NCI-H510A (cell line): Measurements from ENCODE around the gene NEDD4L.

Experiments used
- DNase-seq: peaks from one replicate; lab custom pipeline; 2025; lab: John Stamatoyannopoulos, UW

The NEDD4L gene

GRCh38 chr18:58319719-58320118 lies 275.7 kb downstream of the NEDD4L start:
- no peak for DNase-seq

- no peak for DNase-seq
These were observed 277.0 kb downstream of the NEDD4L start for GRCh38 chr18:58320907-58321561.

GRCh38 chr18:58321986-58322385 lies 278.0 kb downstream of the NEDD4L start:
- peak; percentile 51 for DNase-seq

GRCh38 chr18:58322464-58322863 lies 278.4 kb downstream of the NEDD4L start:
- no peak for DNase-seq

- DNase-seq, result no peak
These were observed 280.1 kb downstream of the NEDD4L start for GRCh38 chr18:58323866-58324762.

- no peak for DNase-seq
These were observed 280.9 kb downstream of the NEDD4L start for GRCh38 chr18:58324824-58325480.

- DNase-seq, result no peak
These were observed 281.5 kb downstream of the NEDD4L start for GRCh38 chr18:58325494-58325893.

GRCh38 chr18:58334061-58334460 lies 290.0 kb downstream of the NEDD4L start:
- DNase-seq, result no peak

- no peak for DNase-seq
These were observed 291.2 kb downstream of the NEDD4L start for GRCh38 chr18:58335223-58335622.

GRCh38 chr18:58335821-58336220 lies 291.8 kb downstream of the NEDD4L start:
- no peak for DNase-seq

- DNase-seq, result no peak
These were observed 292.6 kb downstream of the NEDD4L start for GRCh38 chr18:58336605-58337004.

GRCh38 chr18:58337285-58337684 lies 293.3 kb downstream of the NEDD4L start:
- no peak for DNase-seq

GRCh38 chr18:58337686-58338085 lies 293.7 kb downstream of the NEDD4L start:
- no peak for DNase-seq

GRCh38 chr18:58338141-58338540 lies 294.1 kb downstream of the NEDD4L start:
- DNase-seq, result no peak

GRCh38 chr18:58338961-58339592 lies 295.1 kb downstream of the NEDD4L start:
- peak; percentile 48 for DNase-seq

GRCh38 chr18:58339890-58340289 lies 295.9 kb downstream of the NEDD4L start:
- DNase-seq, result no peak

GRCh38 chr18:58341916-58342315 lies 297.9 kb downstream of the NEDD4L start:
- DNase-seq, result no peak

- DNase-seq, result no peak
These were observed 300.1 kb downstream of the NEDD4L start for GRCh38 chr18:58344080-58344670.

- no peak for DNase-seq
These were observed 300.9 kb downstream of the NEDD4L start for GRCh38 chr18:58344861-58345463.

- no peak for DNase-seq
These were observed 301.8 kb downstream of the NEDD4L start for GRCh38 chr18:58345875-58346274.

GRCh38 chr18:58347135-58347534 lies 303.1 kb downstream of the NEDD4L start:
- DNase-seq, result no peak

- no peak for DNase-seq
These were observed 304.5 kb downstream of the NEDD4L start for GRCh38 chr18:58348517-58348916.
